Measurements from ENCODE around the gene PRSS27. TPM values are rescaled to one million over a fixed set of nuclear protein-coding genes. Genes with fewer than 3 reads are reported as not detected.

The PRSS27 gene
- total RNA-seq, 4 donors from 2014 or later = 1.3 to 5.0 (median 2.0) TPM

DNA sequence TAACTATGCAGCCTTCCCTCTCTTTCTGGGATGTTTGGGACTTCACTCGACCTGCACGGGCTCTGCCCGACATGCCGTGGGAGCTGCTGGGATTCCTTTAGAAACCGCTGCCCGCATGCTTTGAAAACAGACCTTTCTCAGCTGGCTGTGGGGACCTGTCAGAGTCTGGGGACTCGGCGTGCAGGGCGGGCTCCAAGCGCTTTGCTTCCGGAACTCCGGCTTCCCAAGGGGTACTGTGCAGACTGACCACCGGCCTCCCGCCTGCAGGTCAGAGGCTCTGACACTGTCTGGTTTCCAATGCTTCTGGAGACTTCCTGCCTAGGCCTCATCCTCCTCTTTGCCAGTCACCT is 11.8 kb downstream of the PRSS27 start:
- intact Hi-C loops (cut with DNase I; ENCODE audit: low total_unique reads) = no loop called here
- DNase-seq (ENCODE audit: low spot score in 2 of 2) = no peak
- TF ChIP-seq POLR2A (IDR thresholded peaks at IDR 0.05) = no peak
- TF ChIP-seq, protein P1, sequence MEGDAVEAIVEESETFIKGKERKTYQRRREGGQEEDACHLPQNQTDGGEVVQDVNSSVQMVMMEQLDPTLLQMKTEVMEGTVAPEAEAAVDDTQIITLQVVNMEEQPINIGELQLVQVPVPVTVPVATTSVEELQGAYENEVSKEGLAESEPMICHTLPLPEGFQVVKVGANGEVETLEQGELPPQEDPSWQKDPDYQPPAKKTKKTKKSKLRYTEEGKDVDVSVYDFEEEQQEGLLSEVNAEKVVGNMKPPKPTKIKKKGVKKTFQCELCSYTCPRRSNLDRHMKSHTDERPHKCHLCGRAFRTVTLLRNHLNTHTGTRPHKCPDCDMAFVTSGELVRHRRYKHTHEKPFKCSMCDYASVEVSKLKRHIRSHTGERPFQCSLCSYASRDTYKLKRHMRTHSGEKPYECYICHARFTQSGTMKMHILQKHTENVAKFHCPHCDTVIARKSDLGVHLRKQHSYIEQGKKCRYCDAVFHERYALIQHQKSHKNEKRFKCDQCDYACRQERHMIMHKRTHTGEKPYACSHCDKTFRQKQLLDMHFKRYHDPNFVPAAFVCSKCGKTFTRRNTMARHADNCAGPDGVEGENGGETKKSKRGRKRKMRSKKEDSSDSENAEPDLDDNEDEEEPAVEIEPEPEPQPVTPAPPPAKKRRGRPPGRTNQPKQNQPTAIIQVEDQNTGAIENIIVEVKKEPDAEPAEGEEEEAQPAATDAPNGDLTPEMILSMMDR (IDR thresholded peaks at IDR 0.05) = no peak
- H3K4me3 ChIP-seq (ENCODE audit: low read depth, poor library complexity, severe bottlenecking) = no peak overlapping the region
- 92 to 94% methylated on average over 14 of the region's 14 CpGs for WGBS, 2 donors

- WGBS, 2 donors = 91 to 92% methylated on average over 50 to 51 of the region's 51 CpGs
- no peak for DNase-seq (ENCODE audit: low spot score in 2 of 2)
- H3K4me3 ChIP-seq (ENCODE audit: low read depth, poor library complexity, severe bottlenecking) = no peak overlapping the region
- intact Hi-C loops (cut with DNase I; ENCODE audit: low total_unique reads) = no loop called here
- TF ChIP-seq, protein P1 (IDR thresholded peaks at IDR 0.05) = no peak
- TF ChIP-seq POLR2A (IDR thresholded peaks at IDR 0.05) = no peak
These were observed 12.4 kb downstream of the PRSS27 start for GRCh38 chr16:2707368-2708289.

- intact Hi-C loops (cut with DNase I; ENCODE audit: low total_unique reads) = no loop called here
- 94 to 95% methylated on average over 20 to 22 of the region's 22 CpGs for WGBS, 2 donors
- TF ChIP-seq POLR2A (IDR thresholded peaks at IDR 0.05) = no peak
- TF ChIP-seq, protein P1 (IDR thresholded peaks at IDR 0.05) = no peak
- no peak overlapping the region for H3K4me3 ChIP-seq (ENCODE audit: low read depth, poor library complexity, severe bottlenecking)
- DNase-seq (ENCODE audit: low spot score in 2 of 2) = no peak
These were observed 13.3 kb downstream of the PRSS27 start for GRCh38 chr16:2706611-2707311.

- 88% methylated on average over 12 of the region's 17 CpGs; no CpG with 5 or more reads in 1 of the 2 donors for WGBS, 2 donors
- no peak for TF ChIP-seq POLR2A (IDR thresholded peaks at IDR 0.05)
- TF ChIP-seq, protein P1 (IDR thresholded peaks at IDR 0.05) = no peak
- no peak overlapping the region for H3K4me3 ChIP-seq (ENCODE audit: low read depth, poor library complexity, severe bottlenecking)
- no peak for DNase-seq (ENCODE audit: low spot score in 2 of 2)
- intact Hi-C loops (cut with DNase I; ENCODE audit: low total_unique reads) = no loop called here
These were observed 13.9 kb downstream of the PRSS27 start for GRCh38 chr16:2706085-2706484.

GRCh38 chr16:2705351-2705750 is 14.7 kb downstream of the PRSS27 start:
- no peak for DNase-seq (ENCODE audit: low spot score in 2 of 2)
- WGBS, 2 donors = 91 to 92% methylated on average over 10 of the region's 10 CpGs

More at GRCh38 chr16:2705351-2705750, 14.7 kb downstream of the PRSS27 start:
- no peak overlapping the region for H3K4me3 ChIP-seq (ENCODE audit: low read depth, poor library complexity, severe bottlenecking)
- intact Hi-C loops (cut with DNase I; ENCODE audit: low total_unique reads) = no loop called here
- TF ChIP-seq POLR2A (IDR thresholded peaks at IDR 0.05) = no peak
- TF ChIP-seq, protein P1 (IDR thresholded peaks at IDR 0.05) = no peak

Data from lower leg skin (tissue), 4 donors.